Measurements from ENCODE around the gene RNU7-1. TPM values are rescaled to one million over a fixed set of nuclear protein-coding genes. Genes with fewer than 3 reads are reported as not detected.

RNU7-1 gene
- total and polyA plus RNA-seq, 10 of the 15 experiments (the other 5 are each of a cell fraction or from before 2014, with no cell fraction given) = not detected

- ATAC-seq (no peak), DNase-seq (ENCODE audit: low read depth, low spot score) (no peak), FAIRE-seq (no peak)
- H3K27me3 ChIP-seq (replicated peaks in 1 of 2; ENCODE audit: control insufficient read depth in 2 of 2, insufficient read depth in 2 of 2, low read length in 1 of 2) = no peaks in the 10 kb centered on the region
- no peak overlapping the region for H3K4me3 ChIP-seq
- WGBS (ENCODE audit: insufficient coverage, insufficient replicate concordance, low lambda C conversion rate, missing lambda C conversion rate) = 100% methylated on average over 6 of the region's 6 CpGs
- H3K36me3 ChIP-seq (ENCODE audit: control insufficient read depth in 2 of 2, insufficient read depth in 2 of 2, low read length in 1 of 2) = peaks cover 26 to 54% of the 10 kb centered on the region in 2 experiments
- intact Hi-C loops (cut with micrococcal nuclease; ENCODE audit: unreplicated experiment) (no loop called here), in situ Hi-C loops (cut with MboI) (no loop called here)
- RAD21 ChIA-PET (ENCODE audit: unreplicated experiment) = interaction anchor here (1.1 kb wide), 1 partner anchor 106 kb away, joined by 3 read pairs; no protein-coding TSS in a partner anchor
- SMC1A ChIA-PET (ENCODE audit: uncharacterized antibody, unreplicated experiment) = no interaction called here
- H3K9ac ChIP-seq (ENCODE audit: control insufficient read depth, insufficient read depth, low read length) = no peak overlapping the region
- no TSS peak for BruUV-seq (replicated peaks)
- CTCF ChIA-PET = no interaction called here
- POLR2A ChIA-PET = interaction anchor here (0.6 kb wide), 1 partner anchor 38 kb away, joined by 5 read pairs; no protein-coding TSS in a partner anchor
- no peaks in the 10 kb centered on the region; the same call in 1 of the 2 replicates for H3K79me2 ChIP-seq (ENCODE audit: control insufficient read depth, insufficient read depth, low read length)
- no peak overlapping the region for H3K4me2 ChIP-seq (ENCODE audit: control insufficient read depth, insufficient read depth)
- H3K9me3 ChIP-seq (replicated peaks; ENCODE audit: control insufficient read depth, insufficient read depth, low read length) = no peaks in the 10 kb centered on the region
- peaks cover 12% of the 10 kb centered on the region for H3K4me1 ChIP-seq (ENCODE audit: control insufficient read depth, insufficient read depth, low read length)
- TF ChIP-seq E2F4 (IDR thresholded peaks at IDR 0.05; ENCODE audit: low read depth, low read length) (no peak), ZNF622 (IDR thresholded peaks at IDR 0.05) (no peak), RCOR1 (conservative IDR thresholded peaks at IDR 0.05; ENCODE audit: low read depth, low read length) (no peak), FOXK2 (IDR thresholded peaks at IDR 0.05) (no peak), EZH2 (IDR thresholded peaks at IDR 0.05; ENCODE audit: borderline replicate concordance, control insufficient read depth, low read depth, low read length) (no peak), ATF3 (IDR thresholded peaks at IDR 0.05; ENCODE audit: borderline replicate concordance, extremely low read depth, low read depth, low read length) (no peak), TAF1 (IDR thresholded peaks at IDR 0.05; ENCODE audit: borderline replicate concordance, low read depth, low read length) (no peak), SMC3 (IDR thresholded peaks at IDR 0.05; ENCODE audit: borderline replicate concordance, low read length) (no peak), POLR2AphosphoS5 (IDR thresholded peaks at IDR 0.05; ENCODE audit: low read length) (no peak), EP300 (IDR thresholded peaks at IDR 0.05; ENCODE audit: borderline replicate concordance in 1 of 2, control insufficient read depth in 1 of 2, low read depth in 2 of 2, low read length in 2 of 2) (no peak), FOS (IDR thresholded peaks at IDR 0.05; ENCODE audit: borderline replicate concordance, extremely low read depth, insufficient read length) (no peak), BHLHE40 (IDR thresholded peaks at IDR 0.05; ENCODE audit: borderline replicate concordance in 1 of 2, low read depth in 2 of 2, low read length in 1 of 2) (no peak), NR2C2 (IDR thresholded peaks at IDR 0.05; ENCODE audit: borderline replicate concordance, control insufficient read depth, insufficient read length, low read depth) (no peak), SMAD1 (IDR thresholded peaks at IDR 0.05; ENCODE audit: low read depth, partially characterized antibody) (no peak), NR2F1 (conservative IDR thresholded peaks at IDR 0.05) (no peak), ETV6 (conservative IDR thresholded peaks at IDR 0.05 in 1 of 2, IDR thresholded peaks at IDR 0.05 in 1 of 2; ENCODE audit: borderline replicate concordance in 1 of 2, low read depth in 1 of 2) (no peak), SUPT20H (IDR thresholded peaks at IDR 0.05; ENCODE audit: borderline replicate concordance, control insufficient read depth, low read depth, low read length) (no peak), SREBF1 (IDR thresholded peaks at IDR 0.05; ENCODE audit: low read length) (no peak), EED (IDR thresholded peaks at IDR 0.05; ENCODE audit: low read depth) (no peak), MXI1 (IDR thresholded peaks at IDR 0.05; ENCODE audit: low read depth, low read length) (no peak)
- H4K20me1 ChIP-seq (ENCODE audit: control insufficient read depth, insufficient read depth) = no peaks in the 10 kb centered on the region; the same call in 1 of the 2 replicates
- no peak overlapping the region for H3K27ac ChIP-seq (ENCODE audit: control insufficient read depth, insufficient read depth)
- no peak overlapping the region for H2AFZ ChIP-seq (ENCODE audit: control insufficient read depth, low read depth, low read length)
Measured at GRCh38 chr12:6978188-6978587, 34.6 kb downstream of the RNU7-1 start.

Data from GM12878 (cell line).